SK-N-SH (cell line): Measurements from ENCODE around the gene SLIT1. TPM values are rescaled to one million over a fixed set of nuclear protein-coding genes. Genes with fewer than 3 reads are reported as not detected.

ENCODE experiments used
- CTCF ChIA-PET: fragments of 300-600, 350-600 bp; formaldehyde crosslinking; extraction: SDS; loops from one replicate; lab custom pipeline; 2021; lab: Yijun Ruan, JAX
- POLR2A ChIA-PET: fragments of 350-600 bp; sonication (Branson Sonifier 250); formaldehyde crosslinking; extraction: SDS; loops from one replicate; lab custom pipeline; 2020; ENCODE audit warnings: antibody characterized with exemption, inconsistent platforms; lab: Yijun Ruan, JAX
- DNase-seq: peaks from one replicate; pipeline ENCODE4 v3.0.0; 2012
- H2AFZ ChIP-seq: fragments of 200-600 bp; sonication (generic); 2 replicates; pipeline ENCODE4 v1.8.1; 2016; ENCODE audit warnings: antibody characterized with exemption, mild to moderate bottlenecking, low read depth
- H3F3A ChIP-seq: fragments of 200-600 bp; sonication (generic); replicated peaks from 2 replicates; pipeline ENCODE3; 2016; ENCODE audit warnings: antibody characterized with exemption, mild to moderate bottlenecking; ENCODE audit not compliant: insufficient read depth
- H3K27ac ChIP-seq, 2 experiments: fragments of 200-500 bp in 1 of 2; fragments of 200-600 bp in 1 of 2; sonication (Bioruptor generic) in 1 of 2; sonication (generic), shearing (Covaris generic) in 1 of 2; 2 replicates each; pipeline versions ENCODE4 v1.5.1 to v1.6.1; 2014 to 2016; ENCODE audit warnings: low read depth in 2 of 2, inconsistent platforms in 1 of 2, low read length in 1 of 2, mild to moderate bottlenecking in 1 of 2, mixed read lengths in 1 of 2
- H3K27me3 ChIP-seq: fragments of 200-600 bp; sonication (generic), shearing (Covaris generic); 2 replicates; pipeline ENCODE4 v1.6.1; 2016; ENCODE audit warnings: mixed run types; ENCODE audit not compliant: insufficient read depth
- H3K36me3 ChIP-seq, 2 experiments: fragments of 200-500 bp in 1 of 2; fragments of 200-600 bp in 1 of 2; sonication (Bioruptor generic) in 1 of 2; sonication (generic) in 1 of 2; replicated peaks in 1 of 2; 2 replicates each; pipeline versions ENCODE3 to v1.5.1; 2014 to 2016; ENCODE audit warnings: low read length in 1 of 2, mild to moderate bottlenecking in 1 of 2; ENCODE audit not compliant: insufficient read depth in 2 of 2, control insufficient read depth in 1 of 2
- H3K4me1 ChIP-seq, 2 experiments: fragments of 200-500 bp in 1 of 2; fragments of 200-600 bp in 1 of 2; sonication (Bioruptor generic) in 1 of 2; sonication (generic), shearing (Covaris generic) in 1 of 2; 2 replicates each; pipeline versions ENCODE4 v1.5.1 to v1.6.1; 2014 to 2016; ENCODE audit warnings: low read depth in 1 of 2, low read length in 1 of 2, mixed run types in 1 of 2; ENCODE audit not compliant: insufficient read depth in 2 of 2, control insufficient read depth in 1 of 2
- H3K4me2 ChIP-seq: fragments of 200-600 bp; sonication (generic), shearing (Covaris generic); 2 replicates; pipeline ENCODE4 v1.6.1; 2017; ENCODE audit warnings: mixed run types
- H3K4me3 ChIP-seq, 2 experiments: fragments of 200-500 bp in 1 of 2; fragments of 200-600 bp in 1 of 2; sonication (Bioruptor generic) in 1 of 2; sonication (generic), shearing (Covaris generic) in 1 of 2; 2 replicates each; pipeline versions ENCODE4 v1.5.1 to v1.8.1; 2014 to 2016; ENCODE audit warnings: low read depth in 2 of 2, inconsistent platforms in 1 of 2, low read length in 1 of 2, mild to moderate bottlenecking in 1 of 2, mixed read lengths in 1 of 2, moderate library complexity in 1 of 2
- H3K79me2 ChIP-seq: fragments of 200-600 bp; sonication (generic); 2 replicates; pipeline ENCODE4 v1.8.1; 2017; ENCODE audit warnings: mild to moderate bottlenecking; ENCODE audit not compliant: insufficient read depth
- H3K9ac ChIP-seq: fragments of 200-600 bp; sonication (generic); 2 replicates; pipeline ENCODE4 v1.6.1; 2017; ENCODE audit warnings: mixed run types
- H3K9me2 ChIP-seq: fragments of 200-600 bp; sonication (generic); 2 replicates; pipeline ENCODE4 v1.6.1; 2017; ENCODE audit warnings: mixed run types
- H3K9me3 ChIP-seq: fragments of 200-600 bp; sonication (generic); 2 replicates; pipeline ENCODE4 v1.6.1; 2017; ENCODE audit warnings: mixed run types, mild to moderate bottlenecking, moderate library complexity
- H4K20me1 ChIP-seq: fragments of 200-600 bp; sonication (generic); 2 replicates; pipeline ENCODE4 v1.6.1; 2017; ENCODE audit warnings: mild to moderate bottlenecking, mixed run types; ENCODE audit not compliant: insufficient read depth
- ELF1 ChIP-seq: IDR thresholded peaks from 2 replicates; pipeline ENCODE4 v1.4.0; 2012
- EZH2phosphoT487 ChIP-seq: fragments of 200-600 bp; sonication (generic); IDR thresholded peaks from 2 replicates; pipeline ENCODE4 v1.6.1; 2017; ENCODE audit warnings: low read depth, mixed run types, mild to moderate bottlenecking, antibody characterized with exemption, moderate library complexity, borderline replicate concordance
- JUND ChIP-seq: IDR thresholded peaks from 2 replicates; pipeline ENCODE4 v1.4.0; 2012
- MEF2A ChIP-seq: IDR thresholded peaks from 2 replicates; pipeline ENCODE4 v1.4.0; 2012; ENCODE audit warnings: low read depth, borderline replicate concordance
- RFX5 ChIP-seq: IDR thresholded peaks from 2 replicates; pipeline ENCODE4 v1.6.1; 2012; ENCODE audit warnings: mild to moderate bottlenecking, improper control_type of control experiment, low read length
- RXRA ChIP-seq: IDR thresholded peaks from 2 replicates; pipeline ENCODE4 v1.4.0; 2012; ENCODE audit warnings: low read depth, mild to moderate bottlenecking, borderline replicate concordance
- SIN3A ChIP-seq: IDR thresholded peaks from 2 replicates; pipeline ENCODE4 v1.6.1; 2012; ENCODE audit warnings: low read depth, mild to moderate bottlenecking, low read length, moderate library complexity, borderline replicate concordance
- SMC3 ChIP-seq: IDR thresholded peaks from 2 replicates; pipeline ENCODE4 v1.6.1; 2012; ENCODE audit warnings: low read depth, low read length, improper control_type of control experiment
- TCF12 ChIP-seq: IDR thresholded peaks from 2 replicates; pipeline ENCODE4 v1.4.0; 2012
- WGBS: methylation state at CpG from one replicate; pipeline ENCODE4 v1.1.6; 2017; ENCODE audit warnings: low lambda C conversion rate; 5-methylcytosine and 5-hydroxymethylcytosine counted together
- polyA plus RNA-seq, 3 experiments: library from polyadenylated mRNA; depleted of rRNA; stranded (reverse); fragments of >200 nt; gene quantifications; 2 replicates each; pipeline ENCODE4 v1.2.3, GENCODE V29; 2012
- TF ChIP-seq, protein P1 (sequence below): IDR thresholded peaks from 2 replicates; pipeline ENCODE4 v1.6.1; 2012; ENCODE audit warnings: mild to moderate bottlenecking, low read depth, low read length, moderate library complexity
- TF ChIP-seq, protein P2 (sequence below): IDR thresholded peaks from 2 replicates; pipeline ENCODE4 v1.4.0; 2012; ENCODE audit warnings: low read depth, borderline replicate concordance
- TF ChIP-seq, protein P3 (sequence below): IDR thresholded peaks from 2 replicates; pipeline ENCODE4 v1.4.0; 2012; ENCODE audit warnings: low read depth
- TF ChIP-seq, protein P4 (sequence below): IDR thresholded peaks from 2 replicates; pipeline ENCODE4 v1.4.0; 2012; ENCODE audit warnings: low read depth, borderline replicate concordance
- TF ChIP-seq, protein P5 (sequence below): fragments of 150-350 bp; IDR thresholded peaks from 2 replicates; pipeline ENCODE4 v1.6.1; 2017; ENCODE audit warnings: antibody characterized with exemption, low read length, low read depth, borderline replicate concordance

SLIT1 gene
- polyA plus RNA-seq, 1 of the 3 experiments (the other 2 are of a cell fraction), result 0.05 TPM

DNA sequence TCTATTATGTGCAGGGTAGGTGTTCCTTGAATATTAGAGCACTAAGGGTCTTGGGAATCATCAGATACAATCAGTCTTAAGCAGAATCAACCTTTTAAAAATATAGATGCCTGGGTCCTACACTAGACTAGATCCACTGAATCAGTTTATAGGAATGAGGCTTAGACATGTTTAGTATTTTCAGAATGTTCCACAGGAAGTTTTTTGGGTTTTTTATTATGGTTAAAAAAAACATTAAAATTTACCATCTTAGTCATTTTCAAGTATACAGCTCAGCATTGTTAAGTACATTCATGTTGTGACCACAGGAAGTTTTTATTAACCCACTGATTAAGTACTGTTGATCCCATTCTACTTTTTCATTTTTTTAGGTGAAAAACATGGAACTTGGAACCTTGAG, 217.9 kb downstream of the SLIT1 start:
- CTCF ChIA-PET, result interaction anchor here (1.2 kb wide), 1 partner anchor 23 kb away, joined by 3 read pairs; no protein-coding TSS in a partner anchor
- POLR2A ChIA-PET, result no interaction called here
- Histone ChIP-seq H3K27ac (peak overlapping the region in 1 of 2 experiments; percentile 29; a peak in 2 of 4 replicates), H3F3A (peaks cover 9% of the 10 kb centered on the region), H4K20me1 (no peaks in the 10 kb centered on the region), H3K79me2 (peaks cover 8% of the 10 kb centered on the region), H3K9ac (no peak overlapping the region), H3K4me2 (peak overlapping the region; percentile 4; the same call in 1 of the 2 replicates), H3K36me3 (peaks cover 0 to 5% of the 10 kb centered on the region in 2 experiments), H3K9me2 (no peaks in the 10 kb centered on the region), H3K9me3 (no peaks in the 10 kb centered on the region), H3K4me3 (no peak overlapping the region), H3K4me1 (peaks cover 0 to 8% of the 10 kb centered on the region in 2 experiments; a peak in 1 of 4 replicates), H3K27me3 (no peaks in the 10 kb centered on the region), H2AFZ (no peak overlapping the region)
- TF ChIP-seq, protein P1, sequence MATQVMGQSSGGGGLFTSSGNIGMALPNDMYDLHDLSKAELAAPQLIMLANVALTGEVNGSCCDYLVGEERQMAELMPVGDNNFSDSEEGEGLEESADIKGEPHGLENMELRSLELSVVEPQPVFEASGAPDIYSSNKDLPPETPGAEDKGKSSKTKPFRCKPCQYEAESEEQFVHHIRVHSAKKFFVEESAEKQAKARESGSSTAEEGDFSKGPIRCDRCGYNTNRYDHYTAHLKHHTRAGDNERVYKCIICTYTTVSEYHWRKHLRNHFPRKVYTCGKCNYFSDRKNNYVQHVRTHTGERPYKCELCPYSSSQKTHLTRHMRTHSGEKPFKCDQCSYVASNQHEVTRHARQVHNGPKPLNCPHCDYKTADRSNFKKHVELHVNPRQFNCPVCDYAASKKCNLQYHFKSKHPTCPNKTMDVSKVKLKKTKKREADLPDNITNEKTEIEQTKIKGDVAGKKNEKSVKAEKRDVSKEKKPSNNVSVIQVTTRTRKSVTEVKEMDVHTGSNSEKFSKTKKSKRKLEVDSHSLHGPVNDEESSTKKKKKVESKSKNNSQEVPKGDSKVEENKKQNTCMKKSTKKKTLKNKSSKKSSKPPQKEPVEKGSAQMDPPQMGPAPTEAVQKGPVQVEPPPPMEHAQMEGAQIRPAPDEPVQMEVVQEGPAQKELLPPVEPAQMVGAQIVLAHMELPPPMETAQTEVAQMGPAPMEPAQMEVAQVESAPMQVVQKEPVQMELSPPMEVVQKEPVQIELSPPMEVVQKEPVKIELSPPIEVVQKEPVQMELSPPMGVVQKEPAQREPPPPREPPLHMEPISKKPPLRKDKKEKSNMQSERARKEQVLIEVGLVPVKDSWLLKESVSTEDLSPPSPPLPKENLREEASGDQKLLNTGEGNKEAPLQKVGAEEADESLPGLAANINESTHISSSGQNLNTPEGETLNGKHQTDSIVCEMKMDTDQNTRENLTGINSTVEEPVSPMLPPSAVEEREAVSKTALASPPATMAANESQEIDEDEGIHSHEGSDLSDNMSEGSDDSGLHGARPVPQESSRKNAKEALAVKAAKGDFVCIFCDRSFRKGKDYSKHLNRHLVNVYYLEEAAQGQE, result no peak
- peak; percentile 3; the same call in 1 of the 2 replicates for TF ChIP-seq JUND
- no peak for DNase-seq

DNA sequence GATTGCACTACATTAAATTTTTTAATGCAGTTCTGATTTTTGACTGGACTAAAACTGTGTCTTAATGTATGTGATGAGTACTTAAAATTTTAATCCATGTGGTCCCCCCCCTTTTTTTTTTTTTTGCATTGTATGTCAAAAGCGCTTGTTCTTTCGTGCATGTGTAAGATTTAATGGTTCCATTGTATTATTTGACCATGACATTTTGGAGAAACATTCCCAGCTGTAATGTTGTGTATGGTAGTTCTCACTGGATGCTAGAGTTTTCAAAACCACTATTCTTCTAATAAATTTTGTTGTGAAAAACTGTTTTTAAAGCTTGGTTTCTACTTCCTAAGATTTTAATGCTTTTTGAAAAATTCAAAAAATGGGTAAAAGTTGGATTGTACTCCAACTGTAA, 221.6 kb downstream of the SLIT1 start:
- Histone ChIP-seq H4K20me1 (peaks cover 11% of the 10 kb centered on the region; the same call in 1 of the 2 replicates), H3K4me3 (no peak overlapping the region), H3K36me3 (peaks cover 2 to 5% of the 10 kb centered on the region in 2 experiments), H3K9ac (no peak overlapping the region), H3K9me2 (no peaks in the 10 kb centered on the region), H3K4me1 (peaks cover 0 to 22% of the 10 kb centered on the region in 2 experiments; a peak in 2 of 4 replicates), H3K27me3 (no peaks in the 10 kb centered on the region), H3K79me2 (peaks cover 16% of the 10 kb centered on the region), H3K4me2 (no peak overlapping the region), H3K27ac (no peak overlapping the region), H2AFZ (no peak overlapping the region), H3F3A (peaks cover 26% of the 10 kb centered on the region), H3K9me3 (no peaks in the 10 kb centered on the region)
- 100% methylated on average over 2 of the region's 2 CpGs for WGBS
- ChIA-PET CTCF (interaction anchor here (1.0 kb wide), 1 partner anchor 61 kb away, joined by 3 read pairs; no protein-coding TSS in a partner anchor), POLR2A (no interaction called here)
- TF ChIP-seq SMC3 (no peak), ELF1 (no peak), SIN3A (no peak), MEF2A (no peak), TCF12 (no peak), RXRA (no peak), RFX5 (no peak), EZH2phosphoT487 (no peak)
- TF ChIP-seq, protein P2, sequence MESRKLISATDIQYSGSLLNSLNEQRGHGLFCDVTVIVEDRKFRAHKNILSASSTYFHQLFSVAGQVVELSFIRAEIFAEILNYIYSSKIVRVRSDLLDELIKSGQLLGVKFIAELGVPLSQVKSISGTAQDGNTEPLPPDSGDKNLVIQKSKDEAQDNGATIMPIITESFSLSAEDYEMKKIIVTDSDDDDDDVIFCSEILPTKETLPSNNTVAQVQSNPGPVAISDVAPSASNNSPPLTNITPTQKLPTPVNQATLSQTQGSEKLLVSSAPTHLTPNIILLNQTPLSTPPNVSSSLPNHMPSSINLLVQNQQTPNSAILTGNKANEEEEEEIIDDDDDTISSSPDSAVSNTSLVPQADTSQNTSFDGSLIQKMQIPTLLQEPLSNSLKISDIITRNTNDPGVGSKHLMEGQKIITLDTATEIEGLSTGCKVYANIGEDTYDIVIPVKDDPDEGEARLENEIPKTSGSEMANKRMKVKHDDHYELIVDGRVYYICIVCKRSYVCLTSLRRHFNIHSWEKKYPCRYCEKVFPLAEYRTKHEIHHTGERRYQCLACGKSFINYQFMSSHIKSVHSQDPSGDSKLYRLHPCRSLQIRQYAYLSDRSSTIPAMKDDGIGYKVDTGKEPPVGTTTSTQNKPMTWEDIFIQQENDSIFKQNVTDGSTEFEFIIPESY, result no peak
- TF ChIP-seq, protein P3, sequence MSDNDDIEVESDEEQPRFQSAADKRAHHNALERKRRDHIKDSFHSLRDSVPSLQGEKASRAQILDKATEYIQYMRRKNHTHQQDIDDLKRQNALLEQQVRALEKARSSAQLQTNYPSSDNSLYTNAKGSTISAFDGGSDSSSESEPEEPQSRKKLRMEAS, result no peak
- TF ChIP-seq, protein P4, sequence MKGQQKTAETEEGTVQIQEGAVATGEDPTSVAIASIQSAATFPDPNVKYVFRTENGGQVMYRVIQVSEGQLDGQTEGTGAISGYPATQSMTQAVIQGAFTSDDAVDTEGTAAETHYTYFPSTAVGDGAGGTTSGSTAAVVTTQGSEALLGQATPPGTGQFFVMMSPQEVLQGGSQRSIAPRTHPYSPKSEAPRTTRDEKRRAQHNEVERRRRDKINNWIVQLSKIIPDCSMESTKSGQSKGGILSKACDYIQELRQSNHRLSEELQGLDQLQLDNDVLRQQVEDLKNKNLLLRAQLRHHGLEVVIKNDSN, result no peak
- TF ChIP-seq, protein P5, sequence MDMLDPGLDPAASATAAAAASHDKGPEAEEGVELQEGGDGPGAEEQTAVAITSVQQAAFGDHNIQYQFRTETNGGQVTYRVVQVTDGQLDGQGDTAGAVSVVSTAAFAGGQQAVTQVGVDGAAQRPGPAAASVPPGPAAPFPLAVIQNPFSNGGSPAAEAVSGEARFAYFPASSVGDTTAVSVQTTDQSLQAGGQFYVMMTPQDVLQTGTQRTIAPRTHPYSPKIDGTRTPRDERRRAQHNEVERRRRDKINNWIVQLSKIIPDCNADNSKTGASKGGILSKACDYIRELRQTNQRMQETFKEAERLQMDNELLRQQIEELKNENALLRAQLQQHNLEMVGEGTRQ, result no peak
- no peak for DNase-seq
